Head of caudate nucleus (tissue), 42 donors: ENCODE data around the gene OR2A12.
A peak's percentile ranks its signal among the peaks of the same experiment; 100 is the strongest.
"Not testable (repeated sequence)": the region's sequence is repeated elsewhere in the genome, so short reads cannot be mapped to it uniquely, and the experiment has no call there.

ENCODE experiments used
- DNase-seq, 42 donors: peaks; one replicate each; pipeline versions ENCODE4 v3.0.0 to v3.0.0-alpha.2; 2020 to 2021; ENCODE audit warnings: mixed read lengths in 7 of 42
- intact Hi-C: fragments of 100-400 bp; cut with DNase I; formaldehyde crosslinking; loops from one replicate; pipeline ENCODE4 v1.15.0; 2022

Gene OR2A12

DNA sequence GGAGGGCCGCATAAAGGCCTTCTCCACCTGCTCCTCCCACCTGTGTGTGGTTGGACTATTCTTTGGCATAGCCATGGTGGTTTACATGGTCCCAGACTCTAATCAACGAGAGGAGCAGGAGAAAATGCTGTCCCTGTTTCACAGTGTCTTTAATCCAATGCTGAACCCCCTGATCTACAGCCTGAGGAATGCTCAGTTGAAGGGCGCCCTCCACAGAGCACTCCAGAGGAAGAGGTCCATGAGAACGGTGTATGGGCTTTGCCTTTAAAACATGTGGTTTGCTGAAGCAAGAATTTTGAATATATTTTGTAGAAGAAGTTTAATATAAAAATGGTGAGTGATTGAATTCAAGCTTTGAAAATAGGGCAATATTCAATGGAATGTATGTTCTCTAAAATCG, 24.2 kb downstream of the OR2A12 start:
- intact Hi-C loops: no loop called here
- no peak for DNase-seq

DNA sequence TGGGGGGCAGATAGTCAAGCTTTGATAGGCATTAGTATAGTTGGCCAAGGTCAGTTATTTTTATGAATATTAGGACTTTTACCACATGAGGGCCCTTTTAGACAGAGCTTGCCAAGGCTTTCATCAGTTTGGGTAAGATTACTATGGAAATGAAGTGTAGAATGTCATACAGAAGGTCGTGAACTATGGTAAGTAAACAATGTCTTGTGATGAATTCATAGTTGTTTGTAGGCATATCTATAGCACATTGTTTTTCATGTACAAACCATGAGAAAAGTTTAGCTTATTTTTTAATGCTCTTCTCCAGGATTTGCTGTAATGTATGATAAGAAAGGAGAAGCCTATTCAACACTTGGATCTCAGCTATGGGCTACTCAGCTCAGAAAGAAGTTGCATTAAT, 27.6 kb downstream of the OR2A12 start:
- intact Hi-C loops: no loop called here
- no peak for DNase-seq

GRCh38 chr7:144118341-144118740, 32.3 kb downstream of the OR2A12 start:
- DNase-seq: no peak
- intact Hi-C loops: no loop called here

DNA sequence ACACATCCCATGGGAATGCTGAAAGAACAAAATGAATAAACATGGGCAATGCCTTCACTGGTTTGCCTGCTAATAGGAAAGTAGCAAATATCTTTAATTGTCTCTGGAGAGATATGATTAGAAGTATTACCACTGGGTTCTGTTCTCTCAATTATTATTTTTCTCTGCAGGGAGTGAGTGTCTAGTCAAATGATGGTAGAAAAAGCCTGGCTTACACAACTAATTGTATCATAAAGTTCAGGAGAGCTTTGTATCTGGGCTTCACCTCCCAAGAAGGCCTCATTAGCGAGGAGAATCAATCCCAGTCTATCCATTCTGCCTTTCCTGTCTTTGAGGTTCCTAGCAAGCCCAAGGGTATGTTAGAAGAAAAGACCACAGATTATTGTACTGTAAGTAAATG, 36.8 kb downstream of the OR2A12 start, which contains the start of gene OR2A14:
Gene OR2A14 (plus strand): TSS at position 301 of the 400 bp plus-strand sequence. CDS start 5,937 bp downstream, outside the sequence.
- intact Hi-C loops: no loop called here
- no peak for DNase-seq

- intact Hi-C loops: no loop called here
- DNase-seq: peak; percentile 19 to 90 (median 74)
Observed at GRCh38 chr7:144127714-144128334, 41.7 kb downstream of the OR2A12 start.

DNA sequence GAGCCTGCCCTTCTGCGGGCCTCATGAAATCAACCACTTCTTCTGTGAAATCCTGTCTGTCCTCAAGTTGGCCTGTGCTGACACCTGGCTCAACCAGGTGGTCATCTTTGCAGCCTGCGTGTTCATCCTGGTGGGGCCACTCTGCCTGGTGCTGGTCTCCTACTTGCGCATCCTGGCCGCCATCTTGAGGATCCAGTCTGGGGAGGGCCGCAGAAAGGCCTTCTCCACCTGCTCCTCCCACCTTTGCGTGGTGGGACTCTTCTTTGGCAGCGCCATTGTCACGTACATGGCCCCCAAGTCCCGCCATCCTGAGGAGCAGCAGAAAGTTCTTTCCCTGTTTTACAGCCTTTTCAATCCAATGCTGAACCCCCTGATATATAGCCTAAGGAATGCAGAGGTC, 43.5 kb downstream of the OR2A12 start:
- DNase-seq, intact Hi-C loops: not testable (repeated sequence)

DNA sequence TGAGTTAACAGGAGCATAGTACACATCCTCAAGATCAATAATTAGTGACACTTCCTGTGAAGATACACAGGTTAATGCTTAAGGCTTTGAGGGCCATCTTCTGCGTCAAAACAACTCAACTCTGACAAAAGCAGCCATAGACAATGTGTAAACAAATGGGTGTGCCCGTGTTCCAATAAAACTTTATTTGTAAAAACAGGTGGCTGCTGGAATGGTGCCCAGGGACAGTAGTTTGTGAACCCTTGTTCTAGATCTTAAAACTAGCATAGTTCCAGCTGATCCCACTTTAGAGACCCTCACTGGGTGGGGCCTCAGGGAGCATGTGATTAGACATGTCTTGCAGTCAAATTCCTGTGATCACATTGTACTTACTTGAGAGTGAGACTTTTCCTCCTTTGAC, 44.7 kb downstream of the OR2A12 start:
- intact Hi-C loops: no loop called here

DNA sequence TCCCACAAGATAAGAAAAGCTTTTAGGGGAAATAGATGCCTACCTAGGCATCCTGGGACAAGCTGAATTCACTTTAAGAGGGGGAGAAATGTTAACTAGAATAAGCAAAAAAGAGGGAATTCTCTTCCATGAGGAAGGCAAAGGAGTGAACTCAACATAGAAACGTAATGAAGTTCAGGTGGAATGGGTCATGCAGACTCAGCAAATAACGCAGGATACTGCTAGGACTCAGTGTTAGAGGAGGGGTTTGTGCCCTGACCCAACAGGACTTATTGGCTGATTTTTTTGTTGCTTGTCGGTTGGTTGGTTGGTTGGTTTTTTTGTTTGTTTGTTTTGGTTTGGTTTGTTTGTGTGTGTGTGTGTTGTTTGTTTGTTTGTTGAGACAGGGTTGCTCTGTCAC, 46.2 kb downstream of the OR2A12 start:
- DNase-seq: no peak

More for the DNA sequence above, 44.7 kb downstream of the OR2A12 start:
- no peak for DNase-seq

GRCh38 chr7:144133307-144133706, 47.2 kb downstream of the OR2A12 start:
- intact Hi-C loops: no loop called here
- DNase-seq: no peak

More for the DNA sequence above, 46.2 kb downstream of the OR2A12 start:
- intact Hi-C loops: no loop called here

DNA sequence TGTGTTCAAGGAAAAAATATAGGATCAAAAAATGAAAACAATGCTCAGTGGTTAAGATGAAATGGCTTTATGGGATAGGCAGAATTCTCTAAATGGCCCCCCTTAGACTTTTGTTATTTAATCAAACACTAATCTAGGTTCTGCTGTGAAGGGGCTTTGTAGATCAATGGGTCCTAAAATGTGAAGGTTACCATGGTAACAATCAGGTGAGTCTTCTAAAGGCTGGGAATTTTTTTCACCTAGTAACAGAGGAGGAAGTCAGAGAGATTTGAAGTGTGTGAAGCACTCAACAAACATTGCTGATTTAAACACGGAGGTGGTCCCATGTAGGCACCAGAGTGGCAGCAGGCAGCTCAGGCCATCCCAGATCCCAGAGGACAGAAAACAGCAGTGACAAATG, 48.0 kb downstream of the OR2A12 start:
- intact Hi-C loops: no loop called here
- no peak for DNase-seq

GRCh38 chr7:144137501-144137900, 51.4 kb downstream of the OR2A12 start:
- no peak for DNase-seq
- intact Hi-C loops: no loop called here

GRCh38 chr7:144142187-144142586, 56.1 kb downstream of the OR2A12 start:
- intact Hi-C loops: no loop called here
- DNase-seq: no peak

DNA sequence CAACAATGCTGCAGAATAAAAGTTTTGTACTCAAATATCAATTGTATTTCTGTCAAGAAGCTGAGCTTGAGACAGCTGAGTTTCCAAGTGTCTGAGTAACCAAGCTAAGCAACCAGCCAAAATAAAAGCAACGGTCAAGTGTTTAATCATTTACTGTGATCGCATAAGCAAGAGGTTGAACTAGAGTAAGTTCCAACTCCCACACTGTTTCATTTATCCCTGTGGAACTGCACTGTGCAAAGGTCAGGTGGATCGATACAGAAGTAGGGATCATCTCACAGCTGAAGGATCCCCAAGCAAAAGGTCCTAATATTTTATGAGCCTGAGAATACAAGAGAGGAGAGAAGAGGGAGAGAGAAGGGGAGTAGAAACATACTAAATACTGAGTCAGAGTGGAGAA, 58.3 kb downstream of the OR2A12 start:
- intact Hi-C loops: no loop called here
- DNase-seq: no peak

DNA sequence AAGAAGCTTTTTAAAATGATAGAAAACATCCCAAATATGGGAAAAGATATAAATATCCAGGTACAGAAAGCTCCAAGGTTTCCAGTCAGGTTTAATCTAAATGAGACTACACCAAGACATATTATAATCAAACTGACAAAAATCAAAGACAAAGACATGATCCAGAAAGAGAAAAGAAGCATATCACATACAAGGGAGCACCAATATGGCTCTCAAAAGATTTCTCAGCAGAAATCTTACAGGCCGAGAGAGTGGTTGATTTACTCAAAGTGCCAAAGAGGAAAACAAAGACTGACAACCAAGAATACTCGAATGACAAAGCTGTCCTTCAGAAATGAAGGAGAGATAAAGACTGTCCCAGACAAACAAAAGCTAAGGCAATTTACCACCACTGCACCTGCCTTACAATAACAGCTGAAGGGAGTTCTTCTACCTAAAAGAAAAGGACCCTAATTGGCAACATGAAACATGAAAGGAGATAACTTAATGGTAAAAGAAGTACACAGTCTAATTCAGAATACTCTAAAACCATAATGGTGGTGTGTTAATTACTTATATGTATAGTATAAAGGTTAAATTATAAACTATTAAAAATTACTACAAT, 62.2 kb downstream of the OR2A12 start:
- DNase-seq: no peak
- intact Hi-C loops: no loop called here
